Heart left ventricle (tissue), 16 donors: ENCODE data around the gene MYB. TPM values are rescaled to one million over a fixed set of nuclear protein-coding genes. Genes with fewer than 3 reads are reported as not detected.

ENCODE experiments used
- ATAC-seq, 4 donors: fragments of 200-7000 bp; cut with Tn5 transposase; one replicate each; pipeline ENCODE4 v1.9.1; 2020 to 2022; ENCODE audit warnings: moderate library complexity in 4 of 4, mild to moderate bottlenecking in 3 of 4, moderate number of reproducible peaks in 1 of 4
- DNase-seq, 5 donors: peaks; one replicate each; pipeline ENCODE4 v3.0.0-alpha.2; 2020
- H3K27ac ChIP-seq, 12 donors: fragments of 200-600 bp; sonication (generic) in 4 of 12; one replicate each; pipeline versions ENCODE4 v1.5.0 to v1.8.0; 2016 to 2022; ENCODE audit warnings: mild to moderate bottlenecking in 2 of 12
- H3K27me3 ChIP-seq, 9 donors: fragments of 200-600 bp; sonication (generic) in 2 of 9; one replicate each; pipeline versions ENCODE4 v1.5.1 to v1.8.0; 2016 to 2022; ENCODE audit warnings: mild to moderate bottlenecking in 3 of 9
- H3K36me3 ChIP-seq, 9 donors: fragments of 200-600 bp; sonication (generic) in 2 of 9; one replicate each; pipeline versions ENCODE4 v1.5.0 to v1.8.0; 2018 to 2022; ENCODE audit warnings: mild to moderate bottlenecking in 2 of 9
- H3K4me1 ChIP-seq, 12 donors: fragments of 200-600 bp; sonication (generic) in 4 of 12; one replicate each; pipeline versions ENCODE4 v1.5.0 to v1.8.0; 2016 to 2022; ENCODE audit warnings: mild to moderate bottlenecking in 3 of 12
- H3K4me3 ChIP-seq, 12 donors: fragments of 200-600 bp; sonication (generic) in 4 of 12; one replicate each; pipeline versions ENCODE4 v1.5.0 to v1.8.0; 2017 to 2022; ENCODE audit warnings: mild to moderate bottlenecking in 9 of 12, moderate library complexity in 4 of 12
- H3K9me3 ChIP-seq, 12 donors: fragments of 200-600 bp; sonication (generic) in 4 of 12; one replicate each; pipeline versions ENCODE4 v1.5.0 to v1.8.0; 2016 to 2022; ENCODE audit warnings: mild to moderate bottlenecking in 1 of 12
- POLR2A ChIP-seq, 2 donors: fragments of 450-650 bp; IDR thresholded peaks; one replicate each; pipeline ENCODE4 v1.6.1; 2017; ENCODE audit warnings: antibody characterized with exemption in 2 of 2, mild to moderate bottlenecking in 2 of 2, moderate library complexity in 2 of 2
- WGBS, 4 donors: extraction: QIAGEN DNeasy Blood & Tissue Kit in 2 of 4; methylation state at CpG; one replicate each; pipeline versions ENCODE4 v1.1.5 to v1.1.7; 2013 to 2018; 5-methylcytosine and 5-hydroxymethylcytosine counted together
- intact Hi-C, 10 donors: fragments of 100-400 bp; cut with DNase I; formaldehyde crosslinking; loops; one replicate each; pipeline versions ENCODE4 v1.11.1 to v1.14.2; 2022
- polyA plus RNA-seq, 2 donors: library from polyadenylated mRNA; stranded (reverse); fragments of 200-250 nt; gene quantifications; one replicate each; pipeline ENCODE4 v1.2.3, GENCODE V29; 2013
- total RNA-seq, 9 donors: library from RNA; depleted of rRNA in 2 of 9; stranded (reverse); fragments of >200 nt in 2 of 9; fragmentation: NEBNext Ultra II Directional in 3 of 9; extraction: Animal tissue kit (Norgen Biotek cat#: 25700) in 3 of 9; gene quantifications; one replicate each; pipeline versions ENCODE4 v1.1.0 to v1.2.4, GENCODE V29; 2016 to 2023
- TF ChIP-seq, protein P1 (sequence below), 12 donors: fragments of 200-600 bp; sonication (generic) in 4 of 12; IDR thresholded peaks; one replicate each; pipeline versions ENCODE4 v1.5.0 to v1.8.0; 2018 to 2022; ENCODE audit warnings: antibody characterized with exemption in 12 of 12, mild to moderate bottlenecking in 5 of 12
- donor health status: ischemic (EF 13 %, LVEDD 7.1; RV severe dilation, severe dysfunction).
- donor health status: healthy with polysubstance abuse.
- donor health status: DM: no; HTN: yes; CAD: no.
- donor health status: DM: no; HTN: no; CAD: no.
- donor health status: ischemic (EF 25% LVEDD 6.9; RV normal size, moderate dysfunction).
- donor health status: ischemic (EF 25% LVEDD 5.7; RV mildly dilated, moderate dysfunction).
- donor health status: healthy.
- donor health status: DM: yes; HTN: yes; CAD: no.
- donor health status: ischemic (EF 35%, LVEDD 5.7; RV mildly dilated, moderate dysfunction).
- donor health status: nonischemic (EF 11% LVEDD 7.7; RV severe dilation, severe dysfunction).
- donor health status: DM: yes; HTN: yes; CAD: no.
- donor health status: PGD.
- donor health status: ischemic (EF 29% LVEDD 5.4; RV normal size, mild dysfunction).
- donor health status: nonischemic (EF 23%, LVEDD 6.1; RV moderate dilation, normal function).

MYB gene
- total and polyA plus RNA-seq, 11 donors: 0.12 to 0.53 (median 0.20) TPM; not detected in 8

DNA sequence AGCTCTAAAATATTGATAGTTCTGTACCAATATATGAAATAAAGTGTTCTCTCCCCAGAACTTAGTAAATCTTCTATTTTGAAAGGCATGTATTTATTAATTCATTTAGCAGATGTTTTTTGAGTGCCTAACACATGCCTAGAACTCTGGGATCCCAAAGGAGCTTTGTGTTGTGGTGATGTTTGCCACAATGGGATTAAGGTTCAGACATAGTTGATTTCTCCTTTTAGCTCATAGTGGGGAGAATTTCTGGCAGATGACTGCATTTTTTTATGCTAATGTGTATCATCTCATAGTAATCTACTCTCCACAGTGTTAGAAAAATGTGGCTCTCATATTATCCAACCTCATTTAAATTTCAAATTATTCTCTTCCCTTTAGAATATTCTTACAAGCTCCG lies 21.7 kb downstream of the MYB start:
- no peak for TF ChIP-seq POLR2A (IDR thresholded peaks at IDR 0.05)
- TF ChIP-seq, protein P1, sequence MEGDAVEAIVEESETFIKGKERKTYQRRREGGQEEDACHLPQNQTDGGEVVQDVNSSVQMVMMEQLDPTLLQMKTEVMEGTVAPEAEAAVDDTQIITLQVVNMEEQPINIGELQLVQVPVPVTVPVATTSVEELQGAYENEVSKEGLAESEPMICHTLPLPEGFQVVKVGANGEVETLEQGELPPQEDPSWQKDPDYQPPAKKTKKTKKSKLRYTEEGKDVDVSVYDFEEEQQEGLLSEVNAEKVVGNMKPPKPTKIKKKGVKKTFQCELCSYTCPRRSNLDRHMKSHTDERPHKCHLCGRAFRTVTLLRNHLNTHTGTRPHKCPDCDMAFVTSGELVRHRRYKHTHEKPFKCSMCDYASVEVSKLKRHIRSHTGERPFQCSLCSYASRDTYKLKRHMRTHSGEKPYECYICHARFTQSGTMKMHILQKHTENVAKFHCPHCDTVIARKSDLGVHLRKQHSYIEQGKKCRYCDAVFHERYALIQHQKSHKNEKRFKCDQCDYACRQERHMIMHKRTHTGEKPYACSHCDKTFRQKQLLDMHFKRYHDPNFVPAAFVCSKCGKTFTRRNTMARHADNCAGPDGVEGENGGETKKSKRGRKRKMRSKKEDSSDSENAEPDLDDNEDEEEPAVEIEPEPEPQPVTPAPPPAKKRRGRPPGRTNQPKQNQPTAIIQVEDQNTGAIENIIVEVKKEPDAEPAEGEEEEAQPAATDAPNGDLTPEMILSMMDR (IDR thresholded peaks at IDR 0.05): no peak
- Histone ChIP-seq H3K27ac (no peak overlapping the region), H3K9me3 (no peaks in the 10 kb centered on the region), H3K4me3 (no peak overlapping the region), H3K36me3 (no peaks in the 10 kb centered on the region), H3K4me1 (no peaks in the 10 kb centered on the region), H3K27me3 (no peaks in the 10 kb centered on the region)
- no peak for ATAC-seq
- DNase-seq: no peak
- WGBS, 4 donors: 86 to 97% (median 87%) methylated on average over 1 of the region's 1 CpG
- intact Hi-C loops: no loop called here

DNA sequence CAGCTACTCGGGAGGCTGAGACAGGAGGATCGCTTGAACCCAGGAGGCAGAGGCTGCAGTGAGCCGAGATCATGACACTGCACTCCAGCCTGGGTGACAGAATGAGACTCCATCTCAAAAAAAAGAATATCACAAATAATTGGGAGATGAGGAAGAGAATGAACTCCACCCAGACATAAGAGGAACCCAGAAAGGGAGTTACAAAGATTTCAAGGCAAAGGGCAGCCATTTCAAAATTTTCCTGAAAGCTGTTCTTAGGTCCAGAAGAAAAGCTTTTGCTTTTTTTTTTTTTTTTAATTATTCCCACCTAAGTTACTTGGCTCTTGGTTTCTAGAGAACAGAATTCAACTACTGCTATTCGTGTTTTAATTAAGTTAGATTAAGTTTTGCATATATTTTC lies 23.8 kb downstream of the MYB start:
- 92 to 98% (median 95%) methylated on average over 4 of the region's 4 CpGs for WGBS, 4 donors
- Histone ChIP-seq H3K4me3 (no peak overlapping the region), H3K27me3 (no peaks in the 10 kb centered on the region), H3K36me3 (no peaks in the 10 kb centered on the region), H3K9me3 (peaks cover 0 to 10% (median 0%) of the 10 kb centered on the region in 12 donors), H3K4me1 (no peaks in the 10 kb centered on the region), H3K27ac (no peak overlapping the region)
- DNase-seq: no peak
- intact Hi-C loops: no loop called here
- no peak for TF ChIP-seq POLR2A (IDR thresholded peaks at IDR 0.05)
- no peak for ATAC-seq

DNA sequence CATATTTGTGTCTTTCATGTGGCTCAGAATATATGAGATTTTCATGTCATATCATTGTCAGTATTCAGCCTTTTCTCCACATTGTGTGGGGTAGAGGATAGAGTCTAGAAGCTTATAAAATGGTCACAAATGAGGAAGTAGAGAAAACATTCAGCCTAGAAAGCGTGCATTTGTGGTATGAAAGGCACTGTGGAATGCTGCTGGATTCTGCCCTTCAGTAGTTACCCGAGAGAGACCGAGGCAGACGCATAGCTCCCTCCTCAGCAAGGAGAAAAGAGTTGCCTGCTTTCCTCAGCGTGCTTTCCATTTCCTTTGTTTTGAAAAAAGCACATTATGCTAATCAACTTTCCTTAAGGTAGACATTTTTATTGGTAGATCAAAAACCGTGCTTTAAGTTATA lies 28.7 kb downstream of the MYB start:
- Histone ChIP-seq H3K4me1 (peaks cover 0 to 4% (median 0%) of the 10 kb centered on the region in 12 donors), H3K4me3 (peak overlapping the region in 1 of 12 donors; percentile 34), H3K9me3 (peaks cover 0 to 10% (median 0%) of the 10 kb centered on the region in 12 donors), H3K36me3 (no peaks in the 10 kb centered on the region), H3K27ac (peak overlapping the region in 1 of 12 donors; percentile 56), H3K27me3 (no peaks in the 10 kb centered on the region)
- 59 to 69% (median 63%) methylated on average over 6 of the region's 6 CpGs for WGBS, 4 donors
- TF ChIP-seq, protein P1 (IDR thresholded peaks at IDR 0.05): no peak
- no peak for TF ChIP-seq POLR2A (IDR thresholded peaks at IDR 0.05)
- intact Hi-C loops: no loop called here
- DNase-seq (no peak), ATAC-seq (no peak)

DNA sequence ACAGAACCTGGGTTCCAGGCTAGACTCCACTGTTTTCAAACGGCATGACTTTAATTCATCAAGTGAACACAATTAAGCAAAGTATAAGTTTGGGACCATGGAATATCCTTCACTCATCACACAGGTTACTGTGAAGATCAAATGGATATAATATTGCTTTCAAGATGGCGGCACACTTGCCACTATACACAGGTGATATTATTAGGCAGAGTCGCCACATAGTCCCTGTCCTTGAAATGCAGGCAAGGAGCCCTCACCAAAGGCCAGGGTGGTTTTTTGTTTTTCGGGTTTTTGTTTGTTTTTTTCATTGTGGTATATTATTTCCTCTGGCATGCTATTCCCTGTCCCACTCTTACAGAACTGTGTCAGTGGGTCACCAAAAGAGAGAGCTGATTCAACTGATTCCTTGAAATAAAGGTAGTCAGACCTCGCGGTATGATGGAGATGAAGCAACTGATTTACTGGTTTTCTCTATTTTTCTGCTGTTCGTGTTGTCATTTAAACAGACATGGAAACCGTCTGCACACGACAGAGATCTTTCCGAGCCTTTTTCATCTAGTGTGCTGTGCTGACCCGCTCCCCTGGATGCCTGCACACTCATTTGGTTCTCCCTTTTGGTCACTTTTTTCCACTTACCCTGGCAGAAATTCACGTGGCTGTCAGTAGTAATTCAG lies 29.7 kb downstream of the MYB start:
- H3K4me1 ChIP-seq: peaks cover 0 to 4% (median 0%) of the 10 kb centered on the region in 12 donors
- no peak overlapping the region for H3K27ac ChIP-seq
- WGBS, 4 donors: 89 to 92% (median 90%) methylated on average over 12 of the region's 12 CpGs
- H3K9me3 ChIP-seq: peaks cover 0 to 10% (median 0%) of the 10 kb centered on the region in 12 donors
- intact Hi-C loops: no loop called here
- TF ChIP-seq, protein P1 (IDR thresholded peaks at IDR 0.05): no peak
- no peak for TF ChIP-seq POLR2A (IDR thresholded peaks at IDR 0.05)
- H3K4me3 ChIP-seq: no peak overlapping the region
- DNase-seq (no peak), ATAC-seq (no peak)
- no peaks in the 10 kb centered on the region for H3K36me3 ChIP-seq
- no peaks in the 10 kb centered on the region for H3K27me3 ChIP-seq

DNA sequence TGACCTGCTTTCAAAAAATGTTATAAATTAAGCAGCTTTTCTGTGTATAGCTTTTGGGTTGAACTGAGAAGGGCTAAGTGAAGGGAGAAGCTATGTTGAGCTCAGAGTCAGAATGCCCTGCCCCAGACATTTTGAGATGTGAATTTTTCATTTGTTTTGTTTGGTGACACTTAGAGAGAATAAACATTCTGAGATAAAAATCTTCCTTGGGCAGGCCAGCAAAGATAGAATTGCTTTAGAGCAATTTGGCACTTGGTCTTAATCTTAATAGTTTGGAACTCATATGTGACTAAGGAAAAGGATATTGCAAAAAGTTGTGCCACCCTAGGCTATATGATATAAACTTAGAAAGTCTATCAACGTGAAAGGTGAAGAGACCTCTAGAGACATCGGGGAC lies 30.2 kb downstream of the MYB start:
- Histone ChIP-seq H3K27me3 (no peaks in the 10 kb centered on the region), H3K4me1 (peaks cover 0 to 4% (median 0%) of the 10 kb centered on the region in 12 donors), H3K36me3 (no peaks in the 10 kb centered on the region), H3K4me3 (no peak overlapping the region), H3K9me3 (peaks cover 0 to 10% (median 0%) of the 10 kb centered on the region in 12 donors), H3K27ac (no peak overlapping the region)
- no peak for TF ChIP-seq POLR2A (IDR thresholded peaks at IDR 0.05)
- TF ChIP-seq, protein P1 (IDR thresholded peaks at IDR 0.05): no peak
- ATAC-seq: no peak
- intact Hi-C loops: no loop called here
- 78 to 93% (median 89%) methylated on average over 2 of the region's 2 CpGs for WGBS, 4 donors
- DNase-seq: no peak
